HG03575 (cell line): ENCODE measurements around the gene CNKSR3.

Source experiments
- ATAC-seq: cut with Tn5 transposase; IDR thresholded peaks from one replicate; pipeline ENCODE4 v1.9.1; 2021; ENCODE audit not compliant: unreplicated experiment, insufficient number of reproducible peaks, low FRiP score; ENCODE audit errors: extremely low read depth

The CNKSR3 gene

DNA sequence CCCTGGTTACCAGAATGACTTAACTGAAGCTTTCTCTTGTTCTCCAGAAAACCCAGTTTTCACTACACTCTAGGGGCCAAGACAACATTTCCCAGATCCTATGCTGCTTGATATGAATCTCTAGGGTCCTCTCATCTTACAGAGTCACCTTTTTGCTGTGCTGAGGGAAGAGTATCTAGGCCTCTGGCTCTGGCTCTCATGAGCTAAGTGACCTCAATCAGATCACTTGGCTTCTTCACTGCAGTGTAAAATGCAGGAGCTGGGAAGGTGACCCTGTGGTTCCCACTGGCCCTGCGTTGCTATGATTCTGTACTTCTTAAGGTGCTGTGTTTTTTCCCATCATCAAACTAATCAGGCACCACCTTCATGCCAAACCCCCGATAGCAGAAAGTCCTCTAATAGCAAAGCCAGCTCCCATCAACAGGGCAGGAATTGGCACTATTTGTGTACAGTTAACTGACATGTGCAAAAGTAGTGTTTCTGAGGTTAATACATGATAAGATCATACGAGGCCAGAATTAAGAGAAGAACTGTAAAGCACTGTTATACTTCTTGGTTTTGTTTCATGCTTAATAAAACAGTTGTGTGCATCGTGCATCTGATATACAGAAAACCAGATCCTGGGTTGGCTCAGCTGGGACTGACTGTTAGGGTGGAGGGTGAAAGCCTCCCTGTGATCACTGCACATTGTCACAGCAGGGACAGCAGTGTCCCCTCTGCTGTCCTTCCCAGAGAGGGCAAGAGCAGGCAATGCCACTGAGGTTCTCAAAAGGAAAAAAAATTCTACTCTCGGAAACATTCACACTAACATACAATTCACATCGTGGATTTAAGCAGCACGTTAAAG, 46.7 kb downstream of the CNKSR3 start:
- no peak for ATAC-seq

- ATAC-seq = no peak
These were observed 48.1 kb downstream of the CNKSR3 start for GRCh38 chr6:154462425-154462824.

GRCh38 chr6:154461348-154461747, 49.1 kb downstream of the CNKSR3 start:
- ATAC-seq = no peak

- ATAC-seq = no peak
These were observed 50.0 kb downstream of the CNKSR3 start for GRCh38 chr6:154460306-154461071.

- ATAC-seq = no peak
These were observed 51.0 kb downstream of the CNKSR3 start for GRCh38 chr6:154459513-154459912.

GRCh38 chr6:154458565-154459470, 51.7 kb downstream of the CNKSR3 start:
- ATAC-seq = no peak

DNA sequence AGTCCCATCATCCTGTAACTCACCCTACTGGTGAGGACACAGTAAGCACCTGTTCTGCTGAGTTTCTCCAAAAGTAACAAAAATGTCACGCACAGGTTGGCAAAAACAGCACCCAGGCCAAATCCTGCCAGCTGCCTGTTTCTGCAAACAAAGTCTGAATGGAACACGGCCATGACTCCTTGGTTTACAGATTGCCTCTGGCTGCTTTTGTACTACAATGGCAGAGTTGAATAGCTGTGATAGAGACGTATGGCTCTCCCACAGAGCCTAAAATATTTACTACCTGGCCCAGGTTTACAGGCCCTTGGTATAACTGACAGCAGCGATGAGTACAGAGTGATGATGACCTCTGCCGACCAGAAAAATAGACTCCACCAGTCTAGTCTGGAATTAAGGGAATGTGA, 52.6 kb downstream of the CNKSR3 start:
- no peak for ATAC-seq

GRCh38 chr6:154457046-154457713, 53.3 kb downstream of the CNKSR3 start:
- ATAC-seq = no peak

DNA sequence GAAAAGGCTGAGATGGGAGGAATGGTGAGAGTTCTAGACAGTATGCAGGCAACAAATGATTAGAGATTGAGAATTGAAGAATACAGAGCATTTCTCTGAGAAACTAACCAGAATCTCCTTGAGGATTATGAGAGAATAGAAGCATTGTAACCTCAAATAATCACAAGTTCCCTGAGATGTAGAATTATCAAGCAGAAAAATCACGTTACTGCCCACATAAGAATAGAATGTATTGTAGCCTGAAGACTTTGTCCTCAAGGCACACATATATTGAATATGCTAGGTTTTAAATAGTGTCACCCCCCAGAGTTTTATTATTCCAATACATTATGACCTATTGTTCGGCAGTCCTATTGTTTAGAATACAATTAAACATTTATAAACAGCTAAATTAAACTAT, 57.2 kb downstream of the CNKSR3 start:
- ATAC-seq = no peak

DNA sequence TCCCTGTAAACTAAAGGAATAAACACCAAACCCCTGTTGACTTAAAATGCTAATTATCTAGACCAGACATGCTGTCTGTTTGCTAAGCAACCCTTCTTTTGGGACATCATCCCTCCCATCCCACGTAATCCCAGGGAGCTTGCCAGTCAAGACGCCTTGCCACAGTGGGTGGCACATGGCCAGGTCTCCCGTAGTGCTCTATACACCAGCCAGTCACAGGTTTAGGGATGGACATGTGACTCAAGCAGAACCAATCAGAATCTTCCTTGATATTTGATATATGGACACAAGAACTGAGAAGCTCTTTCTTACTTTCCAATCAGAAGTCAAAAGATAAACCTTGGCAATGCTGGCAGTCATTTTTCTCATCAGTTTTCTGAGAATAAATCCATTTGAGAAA, 60.0 kb downstream of the CNKSR3 start:
- no peak for ATAC-seq

DNA sequence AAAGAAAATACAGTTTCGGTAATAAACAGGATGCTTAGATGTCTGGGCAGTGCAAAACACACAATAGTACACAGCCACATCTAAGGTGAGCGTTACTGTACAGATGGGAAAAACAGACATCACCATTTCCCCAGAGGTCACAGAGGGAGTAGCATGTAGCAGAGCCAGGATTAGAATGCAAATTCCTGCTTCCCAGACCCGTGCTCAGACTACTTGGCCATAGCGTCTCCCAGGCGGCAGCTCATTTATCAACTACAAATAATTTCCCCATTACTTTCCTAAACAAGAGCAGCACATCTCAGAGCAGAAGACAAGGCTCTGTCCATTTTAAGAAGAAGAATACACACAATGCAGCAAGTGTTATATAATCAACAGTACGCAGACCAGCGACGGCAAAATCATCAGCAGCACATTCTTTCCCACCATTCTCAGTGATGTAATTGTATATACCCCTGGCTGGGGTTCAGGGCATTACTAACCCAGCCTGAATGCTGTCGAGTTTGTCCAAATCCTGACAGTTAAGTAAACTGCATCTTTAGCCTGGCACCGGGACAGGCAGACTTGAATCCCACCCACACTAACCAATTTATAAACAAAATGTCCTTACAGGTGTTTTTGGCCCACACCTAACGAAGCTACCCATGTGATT, 61.9 kb downstream of the CNKSR3 start:
- no peak for ATAC-seq

DNA sequence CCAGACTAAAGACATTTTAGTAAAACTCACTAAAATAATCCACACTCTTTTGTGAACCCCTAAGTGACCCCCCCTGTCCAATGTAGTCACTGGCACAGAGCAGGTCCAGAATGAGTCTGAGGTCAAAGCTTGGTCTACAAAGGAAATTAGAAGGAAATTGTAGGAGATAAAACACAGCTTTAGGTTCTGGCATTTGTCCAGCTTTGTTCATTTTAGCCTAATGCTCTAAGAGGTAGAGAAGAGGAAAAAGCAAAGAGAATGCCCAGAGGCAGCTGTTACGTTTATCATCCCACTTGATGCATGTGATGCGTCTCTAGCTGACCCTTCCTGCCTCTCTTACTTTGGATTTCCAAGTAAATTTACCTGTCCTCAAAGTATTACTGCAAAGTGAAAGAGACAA, 62.5 kb downstream of the CNKSR3 start:
- no peak for ATAC-seq

DNA sequence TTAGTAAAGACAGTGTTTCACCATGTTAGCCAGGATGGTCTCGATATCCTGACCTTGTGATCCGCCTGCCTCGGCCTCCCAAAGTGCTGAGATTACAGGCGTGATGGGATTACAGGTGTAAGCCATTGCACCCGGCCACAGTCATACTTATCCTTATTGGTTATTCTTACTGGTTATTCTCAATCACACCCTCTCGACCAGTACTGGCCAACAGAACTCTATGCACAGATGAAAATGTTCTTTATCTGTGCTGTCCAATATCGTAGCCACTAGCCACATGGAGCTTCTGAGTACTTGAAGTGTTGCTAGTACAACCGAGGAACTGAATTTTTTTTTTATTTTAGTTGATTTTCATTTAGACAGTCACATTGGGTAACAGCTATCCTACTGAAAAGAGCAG, 63.5 kb downstream of the CNKSR3 start:
- no peak for ATAC-seq

DNA sequence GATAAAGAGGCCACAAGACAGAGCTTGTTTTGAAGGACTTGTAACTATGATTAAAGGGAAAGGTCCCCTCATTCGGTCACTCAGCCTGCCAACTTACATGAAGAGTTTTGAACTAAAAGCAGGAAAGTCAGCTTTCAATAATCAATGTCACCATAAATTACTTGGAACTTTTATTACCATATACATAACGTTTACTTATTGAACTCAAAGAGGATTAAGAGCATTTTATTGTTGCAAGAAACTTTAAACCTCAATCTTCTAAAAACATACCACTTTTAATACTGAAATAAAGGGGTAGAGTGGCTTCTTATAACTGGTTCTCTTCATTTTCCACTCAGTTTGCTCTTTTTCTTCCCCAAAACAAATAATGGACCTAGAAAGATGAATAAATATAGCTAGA, 65.1 kb downstream of the CNKSR3 start:
- no peak for ATAC-seq

GRCh38 chr6:154441995-154442310, 68.5 kb downstream of the CNKSR3 start:
- no peak for ATAC-seq

GRCh38 chr6:154440422-154441043, 70.0 kb downstream of the CNKSR3 start:
- no peak for ATAC-seq

- no peak for ATAC-seq
These were observed 70.5 kb downstream of the CNKSR3 start for GRCh38 chr6:154440022-154440421.

DNA sequence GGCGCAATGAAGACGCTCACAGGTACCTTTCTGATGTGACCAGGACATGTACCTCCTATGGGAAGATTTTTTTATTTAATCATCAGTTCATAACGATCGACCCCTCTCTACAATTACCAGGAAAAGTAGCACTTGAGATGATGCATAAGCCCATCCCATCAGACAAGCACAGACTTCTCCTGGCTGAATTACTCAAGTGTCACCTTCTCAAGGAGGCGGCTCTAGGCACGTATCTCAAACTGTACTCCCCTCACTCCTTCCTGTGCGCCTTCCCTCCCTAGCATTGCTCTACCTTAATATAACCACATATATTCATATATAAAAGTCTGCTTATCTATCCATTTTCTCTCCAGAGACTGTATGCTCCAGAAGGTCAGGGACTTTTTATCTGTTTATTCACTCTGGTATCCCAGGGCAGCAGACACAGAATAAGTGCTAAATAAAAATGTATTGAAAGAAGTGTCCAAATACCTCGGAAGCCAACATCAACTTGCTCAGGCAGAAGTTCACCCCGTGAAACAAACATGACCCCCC, 71.5 kb downstream of the CNKSR3 start:
- ATAC-seq = no peak
